Measurements from ENCODE around the gene TEX55. TPM values are rescaled to one million over a fixed set of nuclear protein-coding genes. Genes with fewer than 3 reads are reported as not detected.

The TEX55 gene
- polyA plus RNA-seq, 1 of the 3 experiments (the other 2 are of a cell fraction): not detected

DNA sequence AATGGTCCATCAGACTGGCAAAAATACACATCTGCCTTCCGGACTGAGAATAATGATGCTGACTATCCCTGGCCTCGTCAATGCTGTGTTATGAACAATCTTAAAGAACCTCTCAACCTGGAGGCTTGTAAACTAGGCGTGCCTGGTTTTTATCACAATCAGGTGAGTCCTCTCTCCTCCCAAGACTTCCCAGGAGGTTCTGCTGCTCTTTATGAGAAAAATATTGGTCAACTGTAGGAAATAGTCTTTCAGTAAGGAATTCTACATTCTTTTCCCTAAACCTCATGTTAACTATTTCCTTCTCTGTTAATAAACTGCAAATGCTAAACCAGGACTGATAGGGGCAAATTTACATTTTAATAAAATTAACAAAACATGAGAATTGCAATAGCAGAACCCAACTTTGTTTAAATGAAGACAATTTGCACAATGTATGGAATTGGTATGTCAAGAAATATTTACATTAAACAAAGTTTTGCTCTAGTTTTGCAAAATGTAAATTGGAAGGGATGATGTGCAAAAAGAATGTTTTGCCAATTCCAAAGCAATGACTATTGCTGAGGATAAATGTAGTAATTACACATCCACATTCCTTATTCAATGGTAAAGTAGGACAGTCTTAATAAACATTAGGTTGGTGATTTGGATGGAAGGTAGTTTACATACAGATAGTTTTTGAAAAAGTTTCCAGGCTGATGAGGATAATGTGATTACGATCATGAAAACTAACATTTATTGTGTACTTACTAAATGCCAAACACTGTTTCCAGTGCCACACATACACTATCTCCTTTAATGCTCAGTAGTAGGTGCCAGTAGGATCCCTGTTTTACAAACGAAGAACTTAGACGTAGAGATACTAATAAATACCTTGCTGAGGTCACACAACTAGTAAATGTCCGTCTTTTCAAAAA, 48.5 kb downstream of the TEX55 start:
- H3K36me3 ChIP-seq (replicated peaks in 1 of 2; ENCODE audit: control insufficient read depth in 1 of 2, insufficient read depth in 2 of 2, low read length in 1 of 2): no peaks in the 10 kb centered on the region
- ChIA-PET CTCF (no interaction called here), POLR2A (no interaction called here)
- peaks cover 3 to 6% of the 10 kb centered on the region in 2 experiments; a peak in 1 of 4 replicates for H3K4me1 ChIP-seq (ENCODE audit: control insufficient read depth in 1 of 2, insufficient read depth in 2 of 2, low read depth in 1 of 2, low read length in 1 of 2)
- 69% methylated on average over 7 of the region's 7 CpGs for WGBS (ENCODE audit: low lambda C conversion rate)
- H3K27ac ChIP-seq (ENCODE audit: low read depth in 2 of 2, low read length in 1 of 2): no peak overlapping the region
- H4K20me1 ChIP-seq (ENCODE audit: insufficient read depth): no peaks in the 10 kb centered on the region
- H3K9me2 ChIP-seq: no peaks in the 10 kb centered on the region
- H3K9me3 ChIP-seq: no peaks in the 10 kb centered on the region
- H3K4me2 ChIP-seq: no peak overlapping the region
- no peak for DNase-seq
- TF ChIP-seq, protein P1, sequence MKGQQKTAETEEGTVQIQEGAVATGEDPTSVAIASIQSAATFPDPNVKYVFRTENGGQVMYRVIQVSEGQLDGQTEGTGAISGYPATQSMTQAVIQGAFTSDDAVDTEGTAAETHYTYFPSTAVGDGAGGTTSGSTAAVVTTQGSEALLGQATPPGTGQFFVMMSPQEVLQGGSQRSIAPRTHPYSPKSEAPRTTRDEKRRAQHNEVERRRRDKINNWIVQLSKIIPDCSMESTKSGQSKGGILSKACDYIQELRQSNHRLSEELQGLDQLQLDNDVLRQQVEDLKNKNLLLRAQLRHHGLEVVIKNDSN (IDR thresholded peaks at IDR 0.05; ENCODE audit: borderline replicate concordance, low read depth): no peak
- no peak overlapping the region for H3K4me3 ChIP-seq (ENCODE audit: low read depth in 2 of 2, low read length in 1 of 2)
- H2AFZ ChIP-seq (ENCODE audit: low read depth): no peak overlapping the region
- no peaks in the 10 kb centered on the region for H3K27me3 ChIP-seq (ENCODE audit: insufficient read depth)
- H3K79me2 ChIP-seq (ENCODE audit: insufficient read depth): no peaks in the 10 kb centered on the region
- H3F3A ChIP-seq (replicated peaks; ENCODE audit: insufficient read depth): no peaks in the 10 kb centered on the region
- no peak overlapping the region for H3K9ac ChIP-seq

DNA sequence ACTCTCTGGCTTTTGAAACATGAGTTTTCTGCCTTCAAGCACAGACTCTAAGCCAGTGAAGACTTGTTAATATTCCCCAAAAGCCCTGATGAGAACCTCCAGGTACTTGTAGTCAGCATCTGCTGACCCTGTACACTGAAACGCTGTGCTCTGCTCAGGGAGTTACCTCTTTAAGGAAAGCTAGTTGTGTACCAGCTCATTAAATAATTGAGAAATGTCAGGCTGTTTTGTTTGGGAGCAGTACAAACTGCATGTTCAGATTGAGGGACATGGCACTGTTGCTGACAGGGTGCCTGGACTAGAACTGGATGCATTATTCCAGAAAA, 49.1 kb downstream of the TEX55 start:
- Histone ChIP-seq H3K27ac (ENCODE audit: low read depth in 2 of 2, low read length in 1 of 2) (no peak overlapping the region), H4K20me1 (ENCODE audit: insufficient read depth) (no peaks in the 10 kb centered on the region), H3F3A (replicated peaks; ENCODE audit: insufficient read depth) (no peaks in the 10 kb centered on the region), H3K9me2 (no peaks in the 10 kb centered on the region), H3K4me1 (ENCODE audit: control insufficient read depth in 1 of 2, insufficient read depth in 2 of 2, low read depth in 1 of 2, low read length in 1 of 2) (peaks cover 3 to 6% of the 10 kb centered on the region in 2 experiments; a peak in 1 of 4 replicates), H3K4me3 (ENCODE audit: low read depth in 2 of 2, low read length in 1 of 2) (no peak overlapping the region), H3K9me3 (no peaks in the 10 kb centered on the region), H3K9ac (no peak overlapping the region), H2AFZ (ENCODE audit: low read depth) (no peak overlapping the region), H3K79me2 (ENCODE audit: insufficient read depth) (no peaks in the 10 kb centered on the region), H3K4me2 (no peak overlapping the region), H3K36me3 (replicated peaks in 1 of 2; ENCODE audit: control insufficient read depth in 1 of 2, insufficient read depth in 2 of 2, low read length in 1 of 2) (no peaks in the 10 kb centered on the region), H3K27me3 (ENCODE audit: insufficient read depth) (no peaks in the 10 kb centered on the region)
- ChIA-PET CTCF (no interaction called here), POLR2A (no interaction called here)
- DNase-seq: no peak
- WGBS (ENCODE audit: low lambda C conversion rate): 60% methylated on average over 1 of the region's 1 CpG
- no peak for TF ChIP-seq GABPA (IDR thresholded peaks at IDR 0.05; ENCODE audit: low read depth)
- TF ChIP-seq, protein P2, sequence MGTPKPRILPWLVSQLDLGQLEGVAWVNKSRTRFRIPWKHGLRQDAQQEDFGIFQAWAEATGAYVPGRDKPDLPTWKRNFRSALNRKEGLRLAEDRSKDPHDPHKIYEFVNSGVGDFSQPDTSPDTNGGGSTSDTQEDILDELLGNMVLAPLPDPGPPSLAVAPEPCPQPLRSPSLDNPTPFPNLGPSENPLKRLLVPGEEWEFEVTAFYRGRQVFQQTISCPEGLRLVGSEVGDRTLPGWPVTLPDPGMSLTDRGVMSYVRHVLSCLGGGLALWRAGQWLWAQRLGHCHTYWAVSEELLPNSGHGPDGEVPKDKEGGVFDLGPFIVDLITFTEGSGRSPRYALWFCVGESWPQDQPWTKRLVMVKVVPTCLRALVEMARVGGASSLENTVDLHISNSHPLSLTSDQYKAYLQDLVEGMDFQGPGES (IDR thresholded peaks at IDR 0.05; ENCODE audit: low read depth, low read length): no peak
- no peak for TF ChIP-seq NRF1 (IDR thresholded peaks at IDR 0.05; ENCODE audit: low read depth, low read length)
- TF ChIP-seq, protein P3, sequence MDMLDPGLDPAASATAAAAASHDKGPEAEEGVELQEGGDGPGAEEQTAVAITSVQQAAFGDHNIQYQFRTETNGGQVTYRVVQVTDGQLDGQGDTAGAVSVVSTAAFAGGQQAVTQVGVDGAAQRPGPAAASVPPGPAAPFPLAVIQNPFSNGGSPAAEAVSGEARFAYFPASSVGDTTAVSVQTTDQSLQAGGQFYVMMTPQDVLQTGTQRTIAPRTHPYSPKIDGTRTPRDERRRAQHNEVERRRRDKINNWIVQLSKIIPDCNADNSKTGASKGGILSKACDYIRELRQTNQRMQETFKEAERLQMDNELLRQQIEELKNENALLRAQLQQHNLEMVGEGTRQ (IDR thresholded peaks at IDR 0.05; ENCODE audit: borderline replicate concordance, low read depth, low read length): no peak
- no peak for TF ChIP-seq ELF1 (IDR thresholded peaks at IDR 0.05)
- TF ChIP-seq, protein P4, sequence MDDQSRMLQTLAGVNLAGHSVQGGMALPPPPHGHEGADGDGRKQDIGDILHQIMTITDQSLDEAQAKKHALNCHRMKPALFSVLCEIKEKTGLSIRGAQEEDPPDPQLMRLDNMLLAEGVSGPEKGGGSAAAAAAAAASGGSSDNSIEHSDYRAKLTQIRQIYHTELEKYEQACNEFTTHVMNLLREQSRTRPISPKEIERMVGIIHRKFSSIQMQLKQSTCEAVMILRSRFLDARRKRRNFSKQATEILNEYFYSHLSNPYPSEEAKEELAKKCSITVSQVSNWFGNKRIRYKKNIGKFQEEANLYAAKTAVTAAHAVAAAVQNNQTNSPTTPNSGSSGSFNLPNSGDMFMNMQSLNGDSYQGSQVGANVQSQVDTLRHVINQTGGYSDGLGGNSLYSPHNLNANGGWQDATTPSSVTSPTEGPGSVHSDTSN (IDR thresholded peaks at IDR 0.05): no peak
- TF ChIP-seq MXI1 (IDR thresholded peaks at IDR 0.05; ENCODE audit: low read depth, low read length): no peak
- no peak for TF ChIP-seq NFIC (IDR thresholded peaks at IDR 0.05; ENCODE audit: borderline replicate concordance)
